Neural progenitor cell (in vitro differentiated cells): ENCODE data around the gene PPP2R5A. TPM values are rescaled to one million over a fixed set of nuclear protein-coding genes. Genes with fewer than 3 reads are reported as not detected.

Experiments
- DNase-seq: peaks from one replicate; pipeline ENCODE4 v3.0.0-alpha.2; 2016; ENCODE audit warnings: low spot score
- H2AFZ ChIP-seq: fragments of 200-600 bp; sonication (generic); replicated peaks from 2 replicates; pipeline ENCODE4 v1.6.1; 2016; ENCODE audit warnings: antibody characterized with exemption
- H3F3A ChIP-seq: fragments of 200-600 bp; sonication (generic); 2 replicates; pipeline ENCODE4 v1.6.1; 2016; ENCODE audit warnings: antibody characterized with exemption, low read depth
- H3K27ac ChIP-seq: fragments of 200-600 bp; sonication (generic); 2 replicates; pipeline ENCODE4 v1.5.1; 2016; ENCODE audit warnings: mild to moderate bottlenecking
- H3K27me3 ChIP-seq: fragments of 200-600 bp; sonication (generic); 2 replicates; pipeline ENCODE4 v1.6.1; 2016; ENCODE audit warnings: mild to moderate bottlenecking, moderate library complexity
- H3K36me3 ChIP-seq: fragments of 200-600 bp; sonication (generic); 2 replicates; pipeline ENCODE4 v1.5.1; 2016
- H3K4me1 ChIP-seq: fragments of 200-600 bp; sonication (generic); 2 replicates; pipeline ENCODE4 v1.6.1; 2016; ENCODE audit warnings: mixed run types
- H3K4me2 ChIP-seq: fragments of 200-600 bp; sonication (generic); 2 replicates; pipeline ENCODE4 v1.6.1; 2016
- H3K4me3 ChIP-seq: fragments of 200-600 bp; sonication (generic); 2 replicates; pipeline ENCODE4 v1.5.1; 2016
- H3K79me2 ChIP-seq: fragments of 200-600 bp; sonication (generic); 2 replicates; pipeline ENCODE4 v1.6.1; 2016; ENCODE audit warnings: low read depth
- H3K9ac ChIP-seq: fragments of 200-600 bp; sonication (generic); 2 replicates; pipeline ENCODE4 v1.6.1; 2016
- H3K9me3 ChIP-seq: fragments of 200-600 bp; sonication (generic); 2 replicates; pipeline ENCODE4 v1.5.1; 2016; ENCODE audit warnings: low read depth
- H4K20me1 ChIP-seq: fragments of 200-600 bp; sonication (generic); 2 replicates; pipeline ENCODE4 v1.6.1; 2016; ENCODE audit warnings: low read depth
- H3K27ac Mint-ChIP-seq: 3 replicates; pipeline ENCODE4 v1.8.0; 2021; ENCODE audit warnings: mixed read lengths
- H3K27me3 Mint-ChIP-seq: 2 replicates; pipeline ENCODE4 v1.8.0; 2022; ENCODE audit warnings: low read depth, mild to moderate bottlenecking, inconsistent platforms, moderate library complexity, mixed read lengths; ENCODE audit not compliant: insufficient read depth
- H3K36me3 Mint-ChIP-seq: 3 replicates; pipeline ENCODE4 v1.8.0; 2021; ENCODE audit warnings: mixed read lengths
- H3K4me1 Mint-ChIP-seq: 3 replicates; pipeline ENCODE4 v1.8.0; 2021; ENCODE audit warnings: mixed read lengths
- H3K4me3 Mint-ChIP-seq: 3 replicates; pipeline ENCODE4 v1.8.0; 2021; ENCODE audit warnings: mild to moderate bottlenecking, moderate library complexity, mixed read lengths
- H3K9me3 Mint-ChIP-seq: 3 replicates; pipeline ENCODE4 v1.8.0; 2020; ENCODE audit warnings: mixed read lengths
- EZH2 ChIP-seq: fragments of 200-600 bp; sonication (generic); IDR thresholded peaks from 2 replicates; pipeline ENCODE4 v1.6.1; 2017; ENCODE audit warnings: antibody characterized with exemption, mild to moderate bottlenecking, moderate library complexity
- EZH2phosphoT487 ChIP-seq: fragments of 200-600 bp; sonication (generic); IDR thresholded peaks from 2 replicates; pipeline ENCODE4 v1.6.1; 2017; ENCODE audit warnings: antibody characterized with exemption
- total RNA-seq: library from RNA; depleted of rRNA; stranded (reverse); fragments of >200 nt; gene quantifications from 2 replicates; pipeline ENCODE4 v1.2.3, GENCODE V29; 2015; ENCODE audit warnings: low replicate concordance
- TF ChIP-seq, protein P1 (sequence below): fragments of 200-600 bp; sonication (generic); IDR thresholded peaks from 2 replicates; pipeline ENCODE4 v1.5.1; 2017; ENCODE audit warnings: antibody characterized with exemption, mild to moderate bottlenecking

The PPP2R5A gene
- total RNA-seq, 1 donor from 2014 or later = 27.9 TPM

DNA sequence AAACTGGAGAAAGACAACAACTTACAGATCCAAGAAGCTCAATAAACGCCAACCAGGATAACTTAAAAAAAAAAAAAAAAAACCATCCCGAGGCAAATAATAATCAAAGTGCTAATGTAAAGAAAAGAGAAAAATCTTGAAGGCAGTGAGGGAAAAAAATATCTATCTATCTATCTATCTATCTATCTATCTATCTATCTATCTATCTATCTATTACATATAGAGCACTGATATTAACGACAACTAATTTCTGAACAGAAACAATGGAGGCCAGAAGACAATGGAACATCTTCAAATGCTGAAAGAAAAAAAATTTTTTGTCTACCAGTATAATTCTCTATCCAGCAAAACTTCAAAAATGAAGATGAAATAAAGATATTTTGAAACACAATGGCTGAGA, 111.4 kb downstream of the PPP2R5A start:
- no peak for DNase-seq
- Mint-ChIP-seq H3K4me1 (no peaks in the 10 kb centered on the region), H3K36me3 (peaks cover 44% of the 10 kb centered on the region), H3K9me3 (peaks cover 34% of the 10 kb centered on the region), H3K27ac (no peak overlapping the region), H3K27me3 (no peaks in the 10 kb centered on the region), H3K4me3 (no peak overlapping the region)
- peaks cover 9% of the 10 kb centered on the region for H3K36me3 ChIP-seq
- H3K9me3 ChIP-seq = peaks cover 15% of the 10 kb centered on the region
- no peaks in the 10 kb centered on the region for H3K27me3 ChIP-seq
- H3K27ac ChIP-seq = no peak overlapping the region
- H3K4me3 ChIP-seq = no peak overlapping the region
- no peaks in the 10 kb centered on the region for H4K20me1 ChIP-seq
- no peak for TF ChIP-seq EZH2
- TF ChIP-seq, protein P1, sequence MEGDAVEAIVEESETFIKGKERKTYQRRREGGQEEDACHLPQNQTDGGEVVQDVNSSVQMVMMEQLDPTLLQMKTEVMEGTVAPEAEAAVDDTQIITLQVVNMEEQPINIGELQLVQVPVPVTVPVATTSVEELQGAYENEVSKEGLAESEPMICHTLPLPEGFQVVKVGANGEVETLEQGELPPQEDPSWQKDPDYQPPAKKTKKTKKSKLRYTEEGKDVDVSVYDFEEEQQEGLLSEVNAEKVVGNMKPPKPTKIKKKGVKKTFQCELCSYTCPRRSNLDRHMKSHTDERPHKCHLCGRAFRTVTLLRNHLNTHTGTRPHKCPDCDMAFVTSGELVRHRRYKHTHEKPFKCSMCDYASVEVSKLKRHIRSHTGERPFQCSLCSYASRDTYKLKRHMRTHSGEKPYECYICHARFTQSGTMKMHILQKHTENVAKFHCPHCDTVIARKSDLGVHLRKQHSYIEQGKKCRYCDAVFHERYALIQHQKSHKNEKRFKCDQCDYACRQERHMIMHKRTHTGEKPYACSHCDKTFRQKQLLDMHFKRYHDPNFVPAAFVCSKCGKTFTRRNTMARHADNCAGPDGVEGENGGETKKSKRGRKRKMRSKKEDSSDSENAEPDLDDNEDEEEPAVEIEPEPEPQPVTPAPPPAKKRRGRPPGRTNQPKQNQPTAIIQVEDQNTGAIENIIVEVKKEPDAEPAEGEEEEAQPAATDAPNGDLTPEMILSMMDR = no peak
- TF ChIP-seq EZH2phosphoT487 = no peak
- H3F3A ChIP-seq = no peaks in the 10 kb centered on the region
- no peak overlapping the region for H2AFZ ChIP-seq
- no peaks in the 10 kb centered on the region for H3K4me1 ChIP-seq
- peaks cover 7% of the 10 kb centered on the region for H3K79me2 ChIP-seq
- H3K9ac ChIP-seq = no peak overlapping the region
- no peak overlapping the region for H3K4me2 ChIP-seq

GRCh38 chr1:212397171-212397570, 112.0 kb downstream of the PPP2R5A start:
- Histone ChIP-seq H3K36me3 (peaks cover 9% of the 10 kb centered on the region), H3K9me3 (peaks cover 15% of the 10 kb centered on the region), H3K79me2 (peaks cover 7% of the 10 kb centered on the region), H3K9ac (no peak overlapping the region), H3F3A (no peaks in the 10 kb centered on the region), H3K4me3 (no peak overlapping the region), H2AFZ (no peak overlapping the region), H4K20me1 (no peaks in the 10 kb centered on the region), H3K4me1 (no peaks in the 10 kb centered on the region), H3K27ac (no peak overlapping the region), H3K27me3 (no peaks in the 10 kb centered on the region), H3K4me2 (no peak overlapping the region)
- Mint-ChIP-seq H3K27ac (no peak overlapping the region), H3K4me1 (no peaks in the 10 kb centered on the region), H3K4me3 (no peak overlapping the region), H3K36me3 (peaks cover 41% of the 10 kb centered on the region), H3K27me3 (no peaks in the 10 kb centered on the region), H3K9me3 (peaks cover 31% of the 10 kb centered on the region)
- no peak for DNase-seq
- TF ChIP-seq EZH2phosphoT487 (no peak), EZH2 (no peak)
- TF ChIP-seq, protein P1 = no peak

DNA sequence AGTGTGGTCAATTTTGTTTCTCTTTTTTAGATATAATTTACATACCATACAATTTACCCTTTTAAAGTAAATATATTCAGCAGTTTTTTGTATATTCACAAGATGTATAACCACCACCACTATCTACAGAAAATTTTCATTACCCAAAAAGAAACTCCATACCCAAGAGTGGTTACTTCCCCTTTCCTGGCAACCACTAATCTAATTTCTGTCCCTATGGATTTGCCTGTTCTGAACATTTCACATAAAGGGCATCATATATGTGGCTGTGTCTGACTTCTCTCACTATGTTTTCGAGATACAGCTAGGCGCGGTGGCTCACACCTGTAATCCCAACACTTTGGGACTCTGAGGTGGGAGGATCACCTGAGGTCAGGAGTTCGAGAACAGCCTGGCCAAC, 115.8 kb downstream of the PPP2R5A start:
- TF ChIP-seq EZH2 (no peak), EZH2phosphoT487 (no peak)
- TF ChIP-seq, protein P1 = no peak
- H3K27ac Mint-ChIP-seq = no peak overlapping the region

More for the DNA sequence above, 115.8 kb downstream of the PPP2R5A start:
- Histone ChIP-seq H3K4me1 (no peaks in the 10 kb centered on the region), H3K36me3 (peaks cover 9% of the 10 kb centered on the region), H4K20me1 (no peaks in the 10 kb centered on the region), H2AFZ (no peak overlapping the region), H3K4me3 (no peak overlapping the region), H3K4me2 (no peak overlapping the region), H3F3A (no peaks in the 10 kb centered on the region), H3K9ac (no peak overlapping the region), H3K27me3 (no peaks in the 10 kb centered on the region), H3K9me3 (peaks cover 15% of the 10 kb centered on the region), H3K27ac (no peak overlapping the region), H3K79me2 (peaks cover 5% of the 10 kb centered on the region)
- Mint-ChIP-seq H3K4me3 (no peak overlapping the region), H3K9me3 (peaks cover 18% of the 10 kb centered on the region), H3K4me1 (no peaks in the 10 kb centered on the region), H3K36me3 (peaks cover 47% of the 10 kb centered on the region), H3K27me3 (no peaks in the 10 kb centered on the region)
- no peak for DNase-seq
